GM21619 (cell line): Measurements from ENCODE around the gene IL17RB.

Source experiments
- ATAC-seq: cut with Tn5 transposase; IDR thresholded peaks from one replicate; pipeline ENCODE4 v1.9.1; 2021; ENCODE audit not compliant: unreplicated experiment

Gene IL17RB

GRCh38 chr3:53828581-53828980 is 17.8 kb upstream of the IL17RB start:
- no peak for ATAC-seq

DNA sequence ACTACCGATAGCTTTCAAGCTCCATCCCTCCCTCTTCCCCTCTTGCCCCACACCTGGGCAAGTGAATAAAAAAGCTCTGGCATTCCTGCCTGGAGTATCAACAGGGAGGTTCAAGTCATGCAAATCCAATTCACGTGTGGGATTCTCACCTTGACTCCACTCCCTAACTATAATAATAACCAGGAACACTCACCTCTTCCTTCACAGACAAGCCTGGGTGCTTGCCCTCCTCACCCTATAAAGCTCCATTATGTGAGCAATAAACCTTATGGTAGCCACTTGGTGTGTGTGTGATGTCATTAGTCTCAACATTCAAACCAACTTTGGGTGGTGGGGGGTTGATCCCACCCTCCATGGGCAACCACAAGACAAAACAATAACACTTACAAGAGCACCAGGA is 16.8 kb upstream of the IL17RB start:
- ATAC-seq: no peak

DNA sequence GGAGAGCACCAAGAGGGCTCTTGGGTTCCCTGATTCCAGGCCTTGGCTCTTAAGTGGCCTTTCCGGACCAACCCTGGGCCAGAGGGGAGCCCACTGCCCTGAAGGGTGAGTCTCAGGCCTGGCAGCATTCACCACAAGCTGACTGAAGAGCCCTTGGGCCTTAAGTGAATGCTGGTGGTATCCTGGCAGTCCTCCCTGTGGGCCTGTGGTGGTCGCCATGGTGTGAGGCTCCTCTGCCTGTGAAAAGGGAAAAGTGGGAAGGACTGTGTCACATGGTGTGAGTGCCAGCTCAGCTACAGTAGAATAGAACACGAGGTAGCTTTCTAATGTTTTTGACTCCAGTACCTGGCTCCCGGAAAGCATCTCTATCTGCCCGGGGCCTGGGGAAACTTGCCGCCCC is 15.4 kb upstream of the IL17RB start:
- ATAC-seq: no peak

GRCh38 chr3:53833053-53833645 is 13.2 kb upstream of the IL17RB start:
- ATAC-seq: no peak

GRCh38 chr3:53833700-53834099 is 12.7 kb upstream of the IL17RB start:
- no peak for ATAC-seq

DNA sequence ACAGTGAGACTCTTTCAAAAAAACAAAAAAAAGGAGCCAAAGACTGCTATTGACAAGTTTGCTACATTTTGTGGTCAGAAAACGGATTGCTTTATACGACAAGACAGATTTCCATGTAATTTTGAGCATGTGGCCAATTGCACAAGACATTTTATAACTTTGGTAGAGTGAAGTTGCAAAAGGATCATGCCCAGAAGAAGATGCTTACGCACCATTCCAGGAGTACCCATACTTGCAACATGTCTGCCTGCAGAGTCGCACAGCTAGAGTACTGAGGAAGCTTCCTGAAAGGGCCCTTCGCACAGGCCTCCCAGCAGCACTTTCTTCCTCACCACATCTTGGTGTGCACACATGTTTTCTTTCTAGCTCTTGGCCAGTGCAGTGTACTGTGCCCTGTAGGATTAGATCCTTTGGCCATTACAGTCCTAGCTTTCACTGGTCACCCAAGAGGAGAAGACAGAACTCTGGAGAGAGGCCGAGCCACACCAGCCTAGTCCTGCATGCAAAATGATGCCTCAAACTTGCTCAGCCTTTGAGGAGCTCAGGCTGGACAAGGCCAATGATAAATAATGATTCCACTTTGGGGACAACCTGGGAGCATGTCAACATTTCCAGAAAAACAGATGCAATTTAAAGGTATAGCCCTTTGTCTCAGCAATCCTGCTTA is 11.8 kb upstream of the IL17RB start:
- ATAC-seq: no peak

DNA sequence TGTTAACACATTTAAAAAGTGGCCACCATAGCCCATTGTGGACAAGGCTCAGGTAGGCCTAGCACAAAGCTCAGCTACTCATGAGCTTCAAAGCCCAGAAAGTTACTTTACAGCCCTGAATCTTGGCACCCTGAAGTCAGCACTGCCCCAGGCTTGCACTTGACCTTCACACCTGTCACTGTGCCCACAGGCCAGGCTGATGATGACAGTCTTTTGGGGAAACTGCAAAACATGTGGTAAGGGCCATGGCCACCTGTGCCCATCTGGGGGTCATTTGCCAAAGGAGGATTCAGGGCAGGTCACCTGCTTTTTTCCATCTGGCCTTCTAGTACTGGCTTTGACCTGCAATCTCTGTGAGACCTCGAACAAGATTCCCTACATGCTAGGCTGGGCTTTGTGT is 11.1 kb upstream of the IL17RB start:
- ATAC-seq: no peak

DNA sequence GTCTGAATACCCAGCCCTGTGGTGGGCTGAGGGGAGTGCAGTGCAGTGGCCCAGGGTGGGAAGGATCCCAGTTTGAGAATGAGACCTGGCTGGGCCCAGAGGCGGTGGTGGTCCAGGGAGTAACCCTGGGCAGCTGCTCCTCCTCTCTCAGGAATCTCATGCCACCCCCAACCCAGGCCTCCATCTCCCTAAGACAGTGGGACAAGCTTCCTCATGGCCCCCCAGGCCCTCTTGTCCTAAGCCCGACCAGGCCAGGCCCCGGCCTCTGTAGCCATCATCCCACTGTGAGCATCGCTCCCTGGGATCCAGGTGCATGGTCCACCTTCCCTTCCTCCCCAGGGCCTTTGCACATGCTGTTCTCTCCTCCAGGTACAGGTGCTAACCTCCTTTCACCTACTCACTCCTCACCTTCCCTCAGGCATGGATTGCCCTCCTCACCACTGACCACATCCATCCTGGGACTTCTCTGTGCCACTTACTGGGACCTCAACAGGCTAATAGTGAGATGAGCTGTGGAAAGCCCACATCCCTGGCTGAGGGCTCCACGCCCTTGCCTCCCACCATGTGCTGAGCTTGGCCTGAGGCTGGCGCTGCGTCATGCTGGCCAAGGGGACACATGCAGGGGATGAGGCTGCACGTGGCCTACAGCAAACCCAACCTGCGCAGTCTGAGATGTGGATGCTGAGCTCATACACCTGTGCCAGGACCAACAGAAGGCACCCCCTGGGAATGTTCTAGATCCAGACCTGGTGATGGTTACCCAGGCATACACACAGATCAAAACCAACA is 10.1 kb upstream of the IL17RB start:
- no peak for ATAC-seq

DNA sequence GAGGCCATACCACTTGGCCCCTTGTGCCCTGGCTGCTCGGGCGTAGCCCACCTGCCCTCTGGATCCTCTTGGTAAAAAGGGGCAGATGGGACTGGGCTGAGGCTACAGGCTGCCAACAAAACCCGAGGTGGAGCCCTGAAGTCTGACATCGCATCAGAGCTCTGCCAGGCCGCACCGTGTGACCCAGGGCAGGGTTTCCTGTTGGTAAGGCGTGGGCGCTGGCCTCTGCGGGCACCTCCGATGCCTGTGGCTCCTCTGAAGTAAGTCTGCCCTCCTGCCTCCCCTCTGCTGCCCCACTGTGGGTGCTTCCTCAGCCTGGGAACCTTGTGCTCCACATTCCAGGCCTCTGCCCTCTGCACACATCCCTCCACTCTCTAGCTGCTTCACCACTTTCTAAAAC is 9.0 kb upstream of the IL17RB start:
- no peak for ATAC-seq

DNA sequence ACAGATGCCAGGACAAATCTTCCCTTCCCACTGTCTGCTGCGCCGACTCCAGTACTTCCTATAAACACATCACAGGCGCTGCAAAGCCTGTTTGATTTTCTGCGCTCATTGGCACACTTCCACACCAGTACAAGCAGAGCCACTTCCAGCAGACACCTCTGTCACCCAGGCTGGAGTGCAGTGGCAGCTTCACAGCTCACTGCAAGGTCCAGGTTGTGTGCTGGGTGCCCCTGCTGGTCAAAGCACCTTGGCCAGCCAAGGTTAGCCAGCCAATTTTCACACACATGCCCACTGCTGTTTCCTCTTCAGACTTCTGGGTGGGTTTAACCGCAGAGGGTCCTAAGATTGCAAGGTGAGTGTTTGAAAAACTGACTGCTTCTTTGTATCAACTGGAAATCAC is 5.1 kb upstream of the IL17RB start:
- ATAC-seq: no peak

- no peak for ATAC-seq
Observed at GRCh38 chr3:53842436-53843194, 3.8 kb upstream of the IL17RB start.

- peak; percentile 53 for ATAC-seq
Observed at GRCh38 chr3:53843195-53844177, 2.9 kb upstream of the IL17RB start.

DNA sequence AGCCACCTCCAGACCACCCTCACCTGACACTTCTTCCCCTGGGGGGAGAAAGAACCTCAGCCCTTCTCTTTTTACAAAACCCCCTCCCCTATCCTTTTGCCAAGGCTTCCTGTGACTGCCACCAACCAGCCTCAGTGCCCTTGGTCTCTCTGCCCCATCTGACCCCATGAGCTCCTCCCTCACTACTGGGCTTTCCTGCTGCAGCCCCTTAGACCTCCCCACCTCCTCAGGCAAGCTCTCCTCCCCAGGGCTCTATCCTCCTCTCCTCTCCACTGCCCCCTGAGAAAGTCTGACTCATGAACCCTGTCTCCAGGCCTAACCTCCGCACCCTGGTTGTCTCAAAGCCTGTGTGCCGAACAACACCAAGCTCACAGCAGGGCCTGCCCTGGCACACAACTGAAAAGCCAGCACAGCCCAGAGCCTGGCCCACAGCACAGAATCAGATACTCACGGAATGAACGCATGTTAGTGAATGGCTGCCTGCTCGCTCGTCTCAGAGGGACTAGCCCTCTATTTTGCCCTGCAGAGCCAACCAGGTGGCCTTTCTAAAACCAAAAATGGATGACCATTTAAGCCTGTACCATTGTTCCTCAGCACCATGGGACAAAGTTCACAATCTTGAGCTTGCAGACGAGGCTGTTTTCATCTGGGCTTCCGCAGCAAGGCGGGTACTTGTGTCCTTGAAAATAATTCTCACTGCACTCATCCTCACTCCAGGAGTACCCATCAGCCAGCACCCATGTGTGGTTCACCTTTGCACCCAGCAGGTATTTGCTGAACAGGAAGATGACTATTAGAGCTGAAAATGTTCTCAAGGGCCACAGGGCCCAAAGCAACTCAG is 1.9 kb upstream of the IL17RB start:
- ATAC-seq: no peak

- ATAC-seq: no peak
Observed at GRCh38 chr3:53845103-53845880, 1.1 kb upstream of the IL17RB start.

DNA sequence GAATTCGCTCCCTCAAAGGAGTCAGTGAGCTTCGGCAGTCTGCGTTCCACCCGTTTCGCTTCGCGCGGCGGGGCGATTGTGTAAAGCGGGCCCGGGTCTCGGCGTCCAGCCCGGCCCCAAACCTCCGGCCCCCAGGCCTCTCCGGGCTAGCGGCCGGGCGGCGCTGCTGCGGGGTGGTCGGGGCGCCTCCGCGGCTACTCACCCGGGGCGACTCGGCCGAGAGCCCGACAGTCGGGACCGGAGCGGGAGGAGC is 561 bp upstream of the IL17RB start:
- no peak for ATAC-seq

DNA sequence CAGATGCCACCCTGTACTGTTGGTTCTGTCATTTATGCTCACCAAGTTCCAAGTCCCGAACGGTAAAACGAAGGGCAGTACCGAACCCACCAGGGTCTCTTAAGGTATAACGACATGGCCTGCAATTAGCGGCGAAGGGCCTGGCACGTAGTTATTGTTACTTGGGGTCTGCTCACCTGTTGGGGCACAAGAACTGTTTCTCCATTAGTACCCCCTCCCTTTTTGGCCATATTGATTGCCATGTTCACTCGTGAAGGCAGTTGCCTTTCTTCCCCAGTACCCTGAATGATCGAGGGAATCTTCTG is 435 bp downstream of the IL17RB start:
- no peak for ATAC-seq

DNA sequence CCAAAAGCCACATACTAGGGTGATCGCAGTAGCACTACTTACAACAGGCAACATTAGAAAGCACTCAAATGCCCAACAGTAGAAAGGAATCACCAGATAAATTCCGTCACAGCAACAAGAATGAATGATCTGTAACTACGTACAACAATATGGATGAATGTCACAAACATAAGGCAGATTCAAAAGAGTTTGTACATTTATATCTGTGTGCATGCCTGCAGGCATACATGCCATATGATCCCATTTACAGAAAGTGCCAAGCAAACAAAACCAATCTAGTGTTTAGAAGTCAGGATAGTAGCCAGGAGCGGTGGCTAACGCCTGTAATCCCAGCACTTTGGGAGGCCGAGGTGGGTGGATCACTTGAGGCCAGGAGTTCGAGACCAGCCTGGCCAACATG is 3.5 kb downstream of the IL17RB start:
- no peak for ATAC-seq

GRCh38 chr3:53850895-53851294 is 4.5 kb downstream of the IL17RB start:
- ATAC-seq: no peak

DNA sequence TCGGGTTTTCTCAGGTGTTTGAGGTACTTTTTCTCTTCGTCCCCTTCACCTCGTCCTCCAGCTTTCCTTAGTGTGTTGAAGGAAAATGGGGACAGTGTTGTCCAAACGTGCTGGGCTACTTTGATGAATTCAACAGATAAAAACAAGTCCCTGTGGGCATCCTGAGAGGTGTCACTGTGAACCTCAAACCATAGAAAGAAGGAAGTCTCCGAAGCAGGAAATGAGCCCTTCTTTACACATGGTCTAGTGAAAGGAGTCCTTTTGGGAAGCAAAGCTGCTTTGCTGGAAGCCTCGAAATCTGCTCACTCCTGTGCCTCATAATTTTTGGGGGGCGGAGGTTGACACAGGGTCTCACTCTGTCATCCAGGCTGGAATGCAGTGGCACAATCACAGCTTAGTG is 10.6 kb downstream of the IL17RB start:
- no peak for ATAC-seq
